ENCODE data around the gene TBC1D25.

TBC1D25 gene

GRCh38 chrX:48560056-48560455, 20.5 kb downstream of the TBC1D25 start:
- TF ChIP-seq EP300 (IDR thresholded peaks at IDR 0.05; ENCODE audit: borderline replicate concordance) (no peak), EGR1 (IDR thresholded peaks at IDR 0.05) (no peak), YY1 (IDR thresholded peaks at IDR 0.05; ENCODE audit: low read depth) (no peak), RAD21 (IDR thresholded peaks at IDR 0.05; ENCODE audit: low read depth) (no peak), CEBPB (IDR thresholded peaks at IDR 0.05) (no peak), CREB1 (IDR thresholded peaks at IDR 0.05; ENCODE audit: low read depth) (no peak), ZBTB7A (IDR thresholded peaks at IDR 0.05; ENCODE audit: low read depth) (no peak), REST (IDR thresholded peaks at IDR 0.05; ENCODE audit: low read depth) (no peak), FOXM1 (IDR thresholded peaks at IDR 0.05; ENCODE audit: borderline replicate concordance, low read depth) (no peak), NFIC (IDR thresholded peaks at IDR 0.05) (no peak), TEAD4 (IDR thresholded peaks at IDR 0.05) (no peak), TCF12 (IDR thresholded peaks at IDR 0.05; ENCODE audit: low read depth) (no peak), USF1 (IDR thresholded peaks at IDR 0.05) (no peak), MAX (IDR thresholded peaks at IDR 0.05) (no peak), TAF1 (IDR thresholded peaks at IDR 0.05; ENCODE audit: low read depth) (no peak)

GRCh38 chrX:48560681-48561080, 21.2 kb downstream of the TBC1D25 start:
- TF ChIP-seq TEAD4 (IDR thresholded peaks at IDR 0.05) (no peak), USF1 (IDR thresholded peaks at IDR 0.05) (no peak), CEBPB (IDR thresholded peaks at IDR 0.05) (no peak), EGR1 (IDR thresholded peaks at IDR 0.05) (no peak), EP300 (IDR thresholded peaks at IDR 0.05; ENCODE audit: borderline replicate concordance) (no peak), TCF12 (IDR thresholded peaks at IDR 0.05; ENCODE audit: low read depth) (no peak), YY1 (IDR thresholded peaks at IDR 0.05; ENCODE audit: low read depth) (no peak), TAF1 (IDR thresholded peaks at IDR 0.05; ENCODE audit: low read depth) (no peak)

GRCh38 chrX:48569958-48570357, 30.4 kb downstream of the TBC1D25 start:
- TF ChIP-seq ZBTB7A (IDR thresholded peaks at IDR 0.05; ENCODE audit: low read depth): no peak
- no peak for TF ChIP-seq EP300 (IDR thresholded peaks at IDR 0.05; ENCODE audit: borderline replicate concordance)
- TF ChIP-seq CEBPB (IDR thresholded peaks at IDR 0.05): no peak
- TF ChIP-seq USF1 (IDR thresholded peaks at IDR 0.05): no peak
- no peak for TF ChIP-seq FOXM1 (IDR thresholded peaks at IDR 0.05; ENCODE audit: borderline replicate concordance, low read depth)
- no peak for TF ChIP-seq CREB1 (IDR thresholded peaks at IDR 0.05; ENCODE audit: low read depth)
- no peak for TF ChIP-seq TCF12 (IDR thresholded peaks at IDR 0.05; ENCODE audit: low read depth)
- TF ChIP-seq TAF1 (IDR thresholded peaks at IDR 0.05; ENCODE audit: low read depth): no peak
- TF ChIP-seq RAD21 (IDR thresholded peaks at IDR 0.05; ENCODE audit: low read depth): no peak
- TF ChIP-seq NFIC (IDR thresholded peaks at IDR 0.05): no peak
- no peak for TF ChIP-seq TEAD4 (IDR thresholded peaks at IDR 0.05)
- no peak for TF ChIP-seq YY1 (IDR thresholded peaks at IDR 0.05; ENCODE audit: low read depth)
- no peak for TF ChIP-seq REST (IDR thresholded peaks at IDR 0.05; ENCODE audit: low read depth)
- TF ChIP-seq MAX (IDR thresholded peaks at IDR 0.05): no peak
- no peak for TF ChIP-seq EGR1 (IDR thresholded peaks at IDR 0.05)

GRCh38 chrX:48573690-48574269, 34.3 kb downstream of the TBC1D25 start:
- TF ChIP-seq CEBPB (IDR thresholded peaks at IDR 0.05) (no peak), CREB1 (IDR thresholded peaks at IDR 0.05; ENCODE audit: low read depth) (peak; percentile 2; the same call in 1 of the 2 replicates)

GRCh38 chrX:48574270-48575266, 35.1 kb downstream of the TBC1D25 start, which contains the start of gene RBM3:
Gene RBM3 (plus strand): TSS chrX:48574484. CDS start chrX:48575181, 697 bp downstream.
- TF ChIP-seq MAX (IDR thresholded peaks at IDR 0.05) (peak; percentile 97), USF1 (IDR thresholded peaks at IDR 0.05) (peak; percentile 76), NFIC (IDR thresholded peaks at IDR 0.05) (no peak), TAF1 (IDR thresholded peaks at IDR 0.05; ENCODE audit: low read depth) (peak; percentile 76), YY1 (IDR thresholded peaks at IDR 0.05; ENCODE audit: low read depth) (peak; percentile 92)
